ENCODE measurements around the gene MTHFSD.

DNA sequence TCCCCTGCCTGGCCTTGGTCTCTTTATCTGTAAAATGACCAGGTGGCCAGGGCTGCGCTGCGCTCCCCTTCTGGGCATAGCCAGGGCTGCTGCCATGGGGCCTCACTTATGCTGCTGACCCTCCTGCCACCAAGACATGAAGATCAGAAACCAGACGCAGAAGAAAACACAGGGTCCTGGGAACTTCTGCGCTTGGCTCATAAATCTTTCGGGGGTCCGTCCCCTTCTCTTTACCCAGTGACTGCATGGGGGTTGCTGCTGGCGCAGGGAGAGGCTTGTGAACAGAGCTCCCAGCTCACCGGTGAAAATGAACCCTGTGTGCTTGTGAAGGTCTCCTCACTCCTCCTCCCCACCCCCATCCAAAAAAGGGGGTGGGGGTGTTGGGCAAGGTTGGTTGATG, 17.6 kb upstream of the MTHFSD start:
- no peak for TF ChIP-seq POLR2AphosphoS5 (IDR thresholded peaks at IDR 0.05)
- TF ChIP-seq, protein P1, sequence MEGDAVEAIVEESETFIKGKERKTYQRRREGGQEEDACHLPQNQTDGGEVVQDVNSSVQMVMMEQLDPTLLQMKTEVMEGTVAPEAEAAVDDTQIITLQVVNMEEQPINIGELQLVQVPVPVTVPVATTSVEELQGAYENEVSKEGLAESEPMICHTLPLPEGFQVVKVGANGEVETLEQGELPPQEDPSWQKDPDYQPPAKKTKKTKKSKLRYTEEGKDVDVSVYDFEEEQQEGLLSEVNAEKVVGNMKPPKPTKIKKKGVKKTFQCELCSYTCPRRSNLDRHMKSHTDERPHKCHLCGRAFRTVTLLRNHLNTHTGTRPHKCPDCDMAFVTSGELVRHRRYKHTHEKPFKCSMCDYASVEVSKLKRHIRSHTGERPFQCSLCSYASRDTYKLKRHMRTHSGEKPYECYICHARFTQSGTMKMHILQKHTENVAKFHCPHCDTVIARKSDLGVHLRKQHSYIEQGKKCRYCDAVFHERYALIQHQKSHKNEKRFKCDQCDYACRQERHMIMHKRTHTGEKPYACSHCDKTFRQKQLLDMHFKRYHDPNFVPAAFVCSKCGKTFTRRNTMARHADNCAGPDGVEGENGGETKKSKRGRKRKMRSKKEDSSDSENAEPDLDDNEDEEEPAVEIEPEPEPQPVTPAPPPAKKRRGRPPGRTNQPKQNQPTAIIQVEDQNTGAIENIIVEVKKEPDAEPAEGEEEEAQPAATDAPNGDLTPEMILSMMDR (IDR thresholded peaks at IDR 0.05), result no peak
- no peak for TF ChIP-seq POLR2A (IDR thresholded peaks at IDR 0.05)
